PC-3 (cell line): ENCODE data around the gene TANGO6. TPM values are rescaled to one million over a fixed set of nuclear protein-coding genes. Genes with fewer than 3 reads are reported as not detected.
A peak's percentile ranks its signal among the peaks of the same experiment; 100 is the strongest.

Experiments
- ATAC-seq: fragments of 200-7000 bp; cut with Tn5 transposase; 2 replicates; pipeline ENCODE4 v1.9.1; 2020; ENCODE audit warnings: mild to moderate bottlenecking, moderate library complexity
- BruUV-seq: library from RNA; stranded (reverse); fragments of 400-500 nt; replicated peaks from 2 replicates; lab custom pipeline; 2021; lab: Mats Ljungman, UMichigan
- CTCF ChIA-PET: fragments of 300-600 bp; sonication (Branson Sonifier 250); formaldehyde crosslinking; loops from one replicate; lab custom pipeline; 2022; ENCODE audit warnings: antibody characterized with exemption; lab: Charles Lee
- POLR2A ChIA-PET: fragments of 300-600 bp; sonication (Branson Sonifier 250); formaldehyde crosslinking; loops from one replicate; lab custom pipeline; 2022; ENCODE audit warnings: antibody characterized with exemption; ENCODE audit not compliant: unreplicated experiment; lab: Charles Lee
- DNase-seq: peaks from one replicate; pipeline ENCODE4 v3.0.0-alpha.2; 2015
- H2AFZ ChIP-seq: fragments of 300-600 bp; sonication (generic); 2 replicates; pipeline ENCODE4 v1.6.0; 2016; ENCODE audit warnings: antibody characterized with exemption, low read length
- H3F3A ChIP-seq: fragments of 300-600 bp; sonication (generic); one replicate; pipeline ENCODE4 v1.6.0; 2017; ENCODE audit warnings: antibody characterized with exemption, low read length, control low read depth, mild to moderate bottlenecking; ENCODE audit not compliant: unreplicated experiment
- H3K27ac ChIP-seq: fragments of 300-600 bp; sonication (generic); 2 replicates; pipeline ENCODE4 v1.5.1; 2016; ENCODE audit warnings: mild to moderate bottlenecking, low read length
- H3K27me3 ChIP-seq: fragments of 300-600 bp; sonication (generic); 2 replicates; pipeline ENCODE4 v1.6.1; 2016; ENCODE audit warnings: low read length, mixed read lengths
- H3K36me3 ChIP-seq: fragments of 300-600 bp; sonication (generic); 2 replicates; pipeline ENCODE4 v1.6.1; 2016; ENCODE audit warnings: low read depth, mixed run types, low read length, mixed read lengths
- H3K4me1 ChIP-seq: fragments of 300-600 bp; sonication (generic); 2 replicates; pipeline ENCODE4 v1.5.1; 2016; ENCODE audit warnings: low read length; ENCODE audit not compliant: insufficient read depth
- H3K4me2 ChIP-seq: fragments of 300-600 bp; sonication (generic); 2 replicates; pipeline ENCODE4 v1.6.0; 2016; ENCODE audit warnings: low read length
- H3K4me3 ChIP-seq: fragments of 300-600 bp; sonication (generic); 2 replicates; pipeline ENCODE4 v1.5.1; 2016; ENCODE audit warnings: mild to moderate bottlenecking, low read length, mixed read lengths
- H3K79me2 ChIP-seq: fragments of 300-600 bp; sonication (generic); 2 replicates; pipeline ENCODE4 v1.6.1; 2017; ENCODE audit warnings: low read length, mixed read lengths
- H3K9ac ChIP-seq: fragments of 300-600 bp; sonication (generic); 2 replicates; pipeline ENCODE4 v1.6.0; 2016; ENCODE audit warnings: mild to moderate bottlenecking, low read length
- H3K9me2 ChIP-seq: fragments of 300-600 bp; sonication (generic); replicated peaks from 2 replicates; pipeline ENCODE4 v1.6.1; 2016; ENCODE audit warnings: mixed run types, low read length, mixed read lengths
- H3K9me3 ChIP-seq: fragments of 300-600 bp; sonication (generic); 2 replicates; pipeline ENCODE4 v1.6.1; 2016; ENCODE audit warnings: low read length, mixed read lengths
- H4K20me1 ChIP-seq: fragments of 300-600 bp; sonication (generic); 2 replicates; pipeline ENCODE4 v1.6.1; 2016; ENCODE audit warnings: low read length, mixed read lengths
- EZH2 ChIP-seq: fragments of 300-600 bp; sonication (generic); IDR thresholded peaks from one replicate; pipeline ENCODE4 v1.6.1; 2017; ENCODE audit warnings: antibody characterized with exemption, mild to moderate bottlenecking, low read length; ENCODE audit not compliant: unreplicated experiment
- EZH2phosphoT487 ChIP-seq: fragments of 300-600 bp; sonication (generic); IDR thresholded peaks from 2 replicates; pipeline ENCODE4 v1.6.1; 2018; ENCODE audit warnings: mild to moderate bottlenecking, antibody characterized with exemption, low read length, borderline replicate concordance
- intact Hi-C: fragments of 100-400 bp; cut with micrococcal nuclease; formaldehyde crosslinking; loops from 2 replicates; pipeline ENCODE4 v1.9.0; 2023
- total RNA-seq: library from RNA; depleted of rRNA; stranded (reverse); fragments of >200 nt; gene quantifications from 2 replicates; pipeline ENCODE4 v1.2.3, GENCODE V29; 2014
- TF ChIP-seq, protein P1 (sequence below): fragments of 300-600 bp; sonication (generic); conservative IDR thresholded peaks from 2 replicates; pipeline ENCODE4 v1.5.1; 2017; ENCODE audit warnings: antibody characterized with exemption, low read depth, mild to moderate bottlenecking, low read length

Gene TANGO6
- total RNA-seq, 1 experiment from 2014 or later, result 9.4 TPM

DNA sequence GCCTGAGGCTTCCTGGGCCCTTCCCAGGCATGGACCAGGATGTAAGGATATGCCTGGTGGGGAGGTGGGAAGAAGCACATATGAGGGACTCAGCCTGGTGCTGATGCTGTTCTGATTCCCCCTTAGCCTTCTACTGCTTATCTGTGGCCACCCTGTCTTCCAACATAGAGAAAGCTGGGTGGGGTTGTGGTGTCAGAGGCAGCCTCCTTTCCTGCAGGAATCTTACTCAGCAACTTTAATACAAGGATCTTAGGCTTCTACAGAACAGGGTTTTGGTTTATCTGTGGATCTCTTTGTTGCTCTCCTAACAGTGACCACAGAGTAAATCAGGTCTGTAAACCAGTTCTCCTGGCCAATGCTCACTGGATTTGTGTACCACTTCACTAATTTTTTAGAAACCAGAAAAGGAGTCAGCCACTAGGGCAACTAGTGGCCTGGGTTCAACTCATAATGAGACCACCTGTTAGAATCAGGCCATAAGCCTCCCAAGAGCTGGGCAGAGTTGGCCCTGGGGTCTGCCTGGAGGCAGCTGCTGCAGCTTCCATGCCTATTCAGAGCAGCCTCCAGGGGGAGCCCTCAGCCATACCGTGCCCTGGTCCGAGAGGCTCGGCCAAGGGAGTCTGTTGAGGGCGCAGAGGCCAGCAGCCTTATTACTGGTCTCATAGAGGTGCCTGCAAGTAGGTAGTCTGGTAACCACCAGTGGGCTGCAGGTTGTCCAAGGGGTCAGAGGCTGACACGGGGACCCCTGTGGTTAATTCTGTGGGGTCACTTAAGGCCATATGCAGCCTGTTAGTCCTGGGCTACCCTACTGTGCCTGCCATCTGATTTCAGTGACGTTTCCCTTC lies 269.2 kb downstream of the TANGO6 start:
- Histone ChIP-seq H3K4me3 (no peak overlapping the region), H3K27ac (peak overlapping the region; percentile 32), H3K4me2 (no peak overlapping the region; the same call in 1 of the 2 replicates), H3K9me3 (no peaks in the 10 kb centered on the region), H3K9me2 (no peaks in the 10 kb centered on the region), H3F3A (peaks cover 14% of the 10 kb centered on the region), H4K20me1 (peaks cover 40% of the 10 kb centered on the region), H3K79me2 (peaks cover 40% of the 10 kb centered on the region), H2AFZ (no peak overlapping the region), H3K4me1 (peaks cover 37% of the 10 kb centered on the region), H3K27me3 (no peaks in the 10 kb centered on the region), H3K36me3 (peaks cover 67% of the 10 kb centered on the region), H3K9ac (no peak overlapping the region)
- DNase-seq (peak; percentile 38), ATAC-seq (peak; percentile 28)
- intact Hi-C loops, result no loop called here
- ChIA-PET CTCF (interaction anchor here (0.6 kb wide), 1 partner anchor 282 kb away, joined by 5 read pairs; no protein-coding TSS in a partner anchor), POLR2A (no interaction called here)
- no TSS peak for BruUV-seq
- TF ChIP-seq, protein P1, sequence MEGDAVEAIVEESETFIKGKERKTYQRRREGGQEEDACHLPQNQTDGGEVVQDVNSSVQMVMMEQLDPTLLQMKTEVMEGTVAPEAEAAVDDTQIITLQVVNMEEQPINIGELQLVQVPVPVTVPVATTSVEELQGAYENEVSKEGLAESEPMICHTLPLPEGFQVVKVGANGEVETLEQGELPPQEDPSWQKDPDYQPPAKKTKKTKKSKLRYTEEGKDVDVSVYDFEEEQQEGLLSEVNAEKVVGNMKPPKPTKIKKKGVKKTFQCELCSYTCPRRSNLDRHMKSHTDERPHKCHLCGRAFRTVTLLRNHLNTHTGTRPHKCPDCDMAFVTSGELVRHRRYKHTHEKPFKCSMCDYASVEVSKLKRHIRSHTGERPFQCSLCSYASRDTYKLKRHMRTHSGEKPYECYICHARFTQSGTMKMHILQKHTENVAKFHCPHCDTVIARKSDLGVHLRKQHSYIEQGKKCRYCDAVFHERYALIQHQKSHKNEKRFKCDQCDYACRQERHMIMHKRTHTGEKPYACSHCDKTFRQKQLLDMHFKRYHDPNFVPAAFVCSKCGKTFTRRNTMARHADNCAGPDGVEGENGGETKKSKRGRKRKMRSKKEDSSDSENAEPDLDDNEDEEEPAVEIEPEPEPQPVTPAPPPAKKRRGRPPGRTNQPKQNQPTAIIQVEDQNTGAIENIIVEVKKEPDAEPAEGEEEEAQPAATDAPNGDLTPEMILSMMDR, result peak; percentile 71
- TF ChIP-seq EZH2phosphoT487, result no peak

GRCh38 chr16:69113216-69113615 lies 269.9 kb downstream of the TANGO6 start:
- Histone ChIP-seq H2AFZ (no peak overlapping the region), H3F3A (peaks cover 15% of the 10 kb centered on the region), H3K4me3 (no peak overlapping the region), H3K9ac (no peak overlapping the region), H3K27me3 (no peaks in the 10 kb centered on the region), H3K79me2 (peaks cover 33% of the 10 kb centered on the region), H3K27ac (no peak overlapping the region), H4K20me1 (peaks cover 33% of the 10 kb centered on the region), H3K9me2 (no peaks in the 10 kb centered on the region), H3K4me2 (no peak overlapping the region), H3K9me3 (no peaks in the 10 kb centered on the region), H3K36me3 (peaks cover 66% of the 10 kb centered on the region), H3K4me1 (peaks cover 31% of the 10 kb centered on the region)
- ChIA-PET POLR2A (no interaction called here), CTCF (no interaction called here)
- ATAC-seq (peak; percentile 0; the same call in 1 of the 2 replicates), DNase-seq (no peak)
- no TSS peak for BruUV-seq
- intact Hi-C loops, result no loop called here
- TF ChIP-seq, protein P1, result no peak
- TF ChIP-seq EZH2, result no peak
- no peak for TF ChIP-seq EZH2phosphoT487
